ENCODE results near the gene SART3. TPM values are rescaled to one million over a fixed set of nuclear protein-coding genes. Genes with fewer than 3 reads are reported as not detected.

SART3 gene
- 100 to 1,000 TPM; 101 to 112 TPM for total RNA-seq
- 10 to 100 TPM; 25.9 to 52.5 TPM for polyA plus RNA-seq

GRCh38 chr12:108560752-108561719 is at the start of gene SART3:
Gene SART3, minus strand, starts transcription at chr12:108561173. Its CDS starts 19 bp downstream, at chr12:108561154.
- H3K4me3 ChIP-seq (ENCODE audit: low read length in 2 of 2), result peak within 1 kb of the TSS; percentile 85 to 90
- Mint-ChIP-seq H3K4me3 (peak within 1 kb of the TSS; percentile 100), H3K36me3 (peaks cover 14 to 56% of the 10 kb centered on the region in 2 donors), H3K4me1 (peaks cover 39 to 78% (median 56%) of the 10 kb centered on the region in 4 donors), H3K9me3 (no peaks in the 10 kb centered on the region), H3K27me3 (no peaks in the 10 kb centered on the region), H3K27ac (peak within 1 kb of the TSS; percentile 99 to 100 (median 100))
- peaks cover 70% of the 10 kb centered on the region for H3K4me1 ChIP-seq (ENCODE audit: insufficient read depth, low read length)
- H3K27me3 ChIP-seq (ENCODE audit: insufficient read depth, low read length), result no peaks in the 10 kb centered on the region
- H3K36me3 ChIP-seq (ENCODE audit: insufficient read depth, low read length), result peaks cover 19% of the 10 kb centered on the region
- CTCF ChIA-PET (ENCODE audit: partially characterized antibody), result interaction anchor here (1.0 to 17.1 kb wide), 7 partner anchors 10 to 493 kb away, joined by 3 to 339 read pairs (median 3); no protein-coding TSS in a partner anchor
- H3K27ac ChIP-seq (ENCODE audit: low read depth, low read length), result peak within 1 kb of the TSS; percentile 96
- H3K9me3 ChIP-seq (ENCODE audit: control insufficient read depth in 1 of 2, low read length in 2 of 2), result no peaks in the 10 kb centered on the region
- peak; percentile 87 to 90 (median 88) for DNase-seq
- intact Hi-C loops (cut with micrococcal nuclease), result loop anchor here (1.0 to 10.0 kb wide), 6 partner anchors 46 to 916 kb away; partner anchors contain the start of genes CORO1C, FICD, KCTD10 and PRDM4
- POLR2A ChIA-PET (ENCODE audit: partially characterized antibody), result interaction anchor here (0.7 to 14.6 kb wide), 26 partner anchors 8 to 1468 kb away, joined by 3 to 245 read pairs (median 5); partner anchors contain the start of genes ALKBH2, FICD, SELPLG and SSH1

DNA sequence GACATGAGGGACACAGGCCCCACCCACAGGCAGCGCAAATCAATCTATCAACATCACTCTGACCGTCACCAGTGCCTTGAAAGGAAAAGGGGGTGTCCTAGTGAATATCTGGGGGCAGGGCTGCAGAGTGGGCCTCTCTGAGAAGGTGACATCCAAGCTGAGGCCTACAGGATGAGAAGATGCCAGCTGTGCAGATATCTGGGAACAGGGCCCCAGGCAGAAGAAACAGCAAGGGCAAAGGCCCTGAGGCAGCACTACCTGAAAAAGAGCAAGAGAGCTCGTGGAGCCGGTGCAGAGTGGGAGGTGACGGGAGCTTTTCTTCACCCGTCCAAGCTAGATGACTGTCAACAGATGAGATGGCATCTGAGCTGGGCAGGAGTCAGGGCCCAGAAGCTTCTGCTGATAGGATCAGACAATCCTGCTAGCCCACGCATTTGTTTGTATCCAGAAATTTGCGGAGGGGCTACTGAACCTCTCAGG is 49.4 kb upstream of the SART3 start:
- Mint-ChIP-seq H3K4me1 (peaks cover 4 to 20% (median 16%) of the 10 kb centered on the region in 4 donors), H3K27ac (peak overlapping the region in 1 of 7 donors; percentile 56), H3K9me3 (no peaks in the 10 kb centered on the region), H3K36me3 (peaks cover 2 to 10% of the 10 kb centered on the region in 2 donors), H3K27me3 (no peaks in the 10 kb centered on the region), H3K4me3 (no peak overlapping the region)
- intact Hi-C loops (cut with micrococcal nuclease), result loop anchor here (5.0 kb wide), 1 partner anchor 37 kb away; no protein-coding TSS in a partner anchor
- POLR2A ChIA-PET (ENCODE audit: partially characterized antibody), result interaction anchor here (0.6 to 1.4 kb wide), 2 partner anchors 48 to 229 kb away, joined by 3 to 4 read pairs; partner anchors contain the start of gene ISCU
- no peak overlapping the region for H3K4me3 ChIP-seq (ENCODE audit: low read length in 2 of 2)
- no peaks in the 10 kb centered on the region for H3K27me3 ChIP-seq (ENCODE audit: insufficient read depth, low read length)
- H3K4me1 ChIP-seq (ENCODE audit: insufficient read depth, low read length), result no peaks in the 10 kb centered on the region
- H3K27ac ChIP-seq (ENCODE audit: low read depth, low read length), result no peak overlapping the region
- no peak for DNase-seq
- CTCF ChIA-PET (ENCODE audit: partially characterized antibody), result interaction anchor here (0.6 to 13.8 kb wide), 6 partner anchors 23 to 341 kb away, joined by 3 to 463 read pairs (median 10); partner anchors contain the start of gene SELPLG
- H3K9me3 ChIP-seq (ENCODE audit: control insufficient read depth in 1 of 2, low read length in 2 of 2), result no peaks in the 10 kb centered on the region
- H3K36me3 ChIP-seq (ENCODE audit: insufficient read depth, low read length), result no peaks in the 10 kb centered on the region

GRCh38 chr12:108609537-108610335 is 48.8 kb upstream of the SART3 start:
- POLR2A ChIA-PET (ENCODE audit: partially characterized antibody), result no interaction called here
- intact Hi-C loops (cut with micrococcal nuclease), result loop anchor here (5.0 kb wide), 1 partner anchor 38 kb away; no protein-coding TSS in a partner anchor

GRCh38 chr12:108608616-108609015 is 47.6 kb upstream of the SART3 start:
- Mint-ChIP-seq H3K27ac (no peak overlapping the region), H3K4me1 (peaks cover 4 to 15% (median 10%) of the 10 kb centered on the region in 4 donors), H3K4me3 (no peak overlapping the region), H3K9me3 (no peaks in the 10 kb centered on the region), H3K36me3 (no peaks in the 10 kb centered on the region), H3K27me3 (no peaks in the 10 kb centered on the region)
- H3K9me3 ChIP-seq (ENCODE audit: control insufficient read depth in 1 of 2, low read length in 2 of 2), result no peaks in the 10 kb centered on the region
- H3K4me1 ChIP-seq (ENCODE audit: insufficient read depth, low read length), result no peaks in the 10 kb centered on the region
- no peak for DNase-seq
- H3K4me3 ChIP-seq (ENCODE audit: low read length in 2 of 2), result no peak overlapping the region
- no peaks in the 10 kb centered on the region for H3K27me3 ChIP-seq (ENCODE audit: insufficient read depth, low read length)
- no peak overlapping the region for H3K27ac ChIP-seq (ENCODE audit: low read depth, low read length)
- no peaks in the 10 kb centered on the region for H3K36me3 ChIP-seq (ENCODE audit: insufficient read depth, low read length)
- ChIA-PET CTCF (ENCODE audit: partially characterized antibody) (interaction anchor here (4.1 kb wide), 1 partner anchor 9 kb away, joined by 29 read pairs; no protein-coding TSS in a partner anchor), POLR2A (ENCODE audit: partially characterized antibody) (no interaction called here)
- intact Hi-C loops (cut with micrococcal nuclease), result no loop called here

More at GRCh38 chr12:108609537-108610335, 48.8 kb upstream of the SART3 start:
- peaks cover 0 to 6% of the 10 kb centered on the region in 2 donors for H3K36me3 Mint-ChIP-seq
- no peaks in the 10 kb centered on the region for H3K27me3 ChIP-seq (ENCODE audit: insufficient read depth, low read length)
- no peaks in the 10 kb centered on the region for H3K9me3 Mint-ChIP-seq
- H3K36me3 ChIP-seq (ENCODE audit: insufficient read depth, low read length), result no peaks in the 10 kb centered on the region
- H3K4me1 Mint-ChIP-seq, result peaks cover 4 to 20% (median 15%) of the 10 kb centered on the region in 4 donors
- H3K27ac ChIP-seq (ENCODE audit: low read depth, low read length), result no peak overlapping the region
- DNase-seq, result no peak
- H3K4me1 ChIP-seq (ENCODE audit: insufficient read depth, low read length), result no peaks in the 10 kb centered on the region
- CTCF ChIA-PET (ENCODE audit: partially characterized antibody), result interaction anchor here (0.9 to 13.8 kb wide), 5 partner anchors 8 to 341 kb away, joined by 3 to 463 read pairs (median 29); partner anchors contain the start of gene SELPLG
- peak overlapping the region in 1 of 7 donors; percentile 56 for H3K27ac Mint-ChIP-seq
- no peaks in the 10 kb centered on the region for H3K9me3 ChIP-seq (ENCODE audit: control insufficient read depth in 1 of 2, low read length in 2 of 2)
- no peak overlapping the region for H3K4me3 Mint-ChIP-seq
- no peaks in the 10 kb centered on the region for H3K27me3 Mint-ChIP-seq
- no peak overlapping the region for H3K4me3 ChIP-seq (ENCODE audit: low read length in 2 of 2)

DNA sequence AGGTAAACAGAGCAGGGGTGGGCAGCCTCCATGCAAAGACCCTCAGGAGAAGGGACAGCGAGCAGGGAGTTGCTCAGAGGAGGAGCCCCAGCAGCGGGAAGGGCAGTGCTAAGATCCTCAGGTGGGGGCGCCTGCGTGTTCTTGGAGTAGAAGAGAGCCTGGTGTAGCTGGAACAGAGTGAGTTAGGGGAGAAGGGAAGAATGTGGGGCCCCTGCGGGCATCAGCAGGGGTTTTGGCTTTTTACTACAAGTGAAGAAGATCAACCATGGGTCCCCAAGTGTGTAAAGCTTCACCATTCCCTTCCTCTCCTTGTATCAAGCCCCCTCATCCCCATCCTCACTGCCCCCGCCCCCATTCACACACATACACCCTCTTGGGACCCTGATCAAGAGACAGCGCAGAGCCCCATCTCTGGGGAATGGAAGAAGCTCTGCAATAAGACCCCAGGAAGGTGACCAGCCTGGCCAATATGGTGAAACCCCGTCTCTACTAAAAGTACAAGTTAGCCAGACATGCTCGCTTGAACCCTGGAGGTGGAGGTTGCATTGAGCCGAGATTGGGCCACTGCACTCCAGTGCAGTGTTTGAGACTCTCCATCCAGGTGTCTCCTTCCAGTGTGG is 47.1 kb upstream of the SART3 start:
- CTCF ChIA-PET (ENCODE audit: partially characterized antibody), result interaction anchor here (0.8 to 4.1 kb wide), 2 partner anchors 9 to 196 kb away, joined by 3 to 29 read pairs; no protein-coding TSS in a partner anchor
- H3K27ac Mint-ChIP-seq, result peak overlapping the region in 1 of 7 donors; percentile 53
- no peaks in the 10 kb centered on the region for H3K9me3 Mint-ChIP-seq

DNA sequence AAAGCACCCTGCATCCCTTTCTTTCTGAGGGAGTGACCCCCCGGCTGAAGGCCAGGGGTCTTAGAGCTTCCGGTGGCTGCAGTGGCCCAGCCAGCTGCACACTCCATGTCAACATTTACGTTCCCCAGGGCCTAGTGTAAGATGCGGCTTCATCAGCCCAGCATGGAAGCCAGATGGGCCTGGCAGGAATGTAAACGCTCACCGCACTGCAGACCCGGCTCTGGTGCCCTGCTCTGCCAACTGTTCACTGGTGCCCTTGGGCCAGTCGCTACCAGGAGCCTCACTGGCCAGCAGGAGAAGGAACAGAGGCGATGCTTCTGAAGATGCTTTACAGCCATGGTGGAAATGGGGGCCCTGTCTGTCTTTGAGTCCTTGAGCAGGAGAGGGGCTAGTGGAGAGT is 45.5 kb upstream of the SART3 start:
- no peaks in the 10 kb centered on the region for H3K27me3 ChIP-seq (ENCODE audit: insufficient read depth, low read length)
- no peak overlapping the region for H3K27ac ChIP-seq (ENCODE audit: low read depth, low read length)
- Mint-ChIP-seq H3K36me3 (no peaks in the 10 kb centered on the region), H3K27me3 (no peaks in the 10 kb centered on the region), H3K9me3 (no peaks in the 10 kb centered on the region), H3K4me1 (peaks cover 0 to 2% (median under 1%) of the 10 kb centered on the region in 4 donors), H3K27ac (no peak overlapping the region), H3K4me3 (no peak overlapping the region)
- DNase-seq, result no peak
- H3K9me3 ChIP-seq (ENCODE audit: control insufficient read depth in 1 of 2, low read length in 2 of 2), result no peaks in the 10 kb centered on the region
- intact Hi-C loops (cut with micrococcal nuclease), result no loop called here
- H3K4me3 ChIP-seq (ENCODE audit: low read length in 2 of 2), result no peak overlapping the region
- CTCF ChIA-PET (ENCODE audit: partially characterized antibody), result interaction anchor here (4.1 kb wide), 1 partner anchor 11 kb away, joined by 29 read pairs; no protein-coding TSS in a partner anchor
- POLR2A ChIA-PET (ENCODE audit: partially characterized antibody), result no interaction called here
- H3K36me3 ChIP-seq (ENCODE audit: insufficient read depth, low read length), result no peaks in the 10 kb centered on the region
- no peaks in the 10 kb centered on the region for H3K4me1 ChIP-seq (ENCODE audit: insufficient read depth, low read length)

More for the DNA sequence above, 47.1 kb upstream of the SART3 start:
- POLR2A ChIA-PET (ENCODE audit: partially characterized antibody), result no interaction called here
- H3K9me3 ChIP-seq (ENCODE audit: control insufficient read depth in 1 of 2, low read length in 2 of 2), result no peaks in the 10 kb centered on the region
- no peak overlapping the region for H3K4me3 Mint-ChIP-seq
- H3K27me3 ChIP-seq (ENCODE audit: insufficient read depth, low read length), result no peaks in the 10 kb centered on the region
- no peaks in the 10 kb centered on the region for H3K36me3 ChIP-seq (ENCODE audit: insufficient read depth, low read length)
- no peaks in the 10 kb centered on the region for H3K36me3 Mint-ChIP-seq
- H3K27ac ChIP-seq (ENCODE audit: low read depth, low read length), result no peak overlapping the region
- no peak overlapping the region for H3K4me3 ChIP-seq (ENCODE audit: low read length in 2 of 2)
- peaks cover 4 to 10% (median 9%) of the 10 kb centered on the region in 4 donors for H3K4me1 Mint-ChIP-seq
- no peaks in the 10 kb centered on the region for H3K4me1 ChIP-seq (ENCODE audit: insufficient read depth, low read length)
- DNase-seq, result no peak
- intact Hi-C loops (cut with micrococcal nuclease), result no loop called here
- H3K27me3 Mint-ChIP-seq, result no peaks in the 10 kb centered on the region

All from CD4-positive, alpha-beta memory T cell (primary cell).